HEK293T (cell line): ENCODE data around the gene AMIGO1.

Experiments used
- ELF4 ChIP-seq: fragments of 450-650 bp; IDR thresholded peaks from 2 replicates; pipeline ENCODE4 v1.6.1; 2017; ENCODE audit warnings: antibody characterized with exemption
- FOXK2 ChIP-seq: fragments of 450-650 bp; IDR thresholded peaks from 2 replicates; pipeline ENCODE4 v1.6.1; 2016; ENCODE audit warnings: mild to moderate bottlenecking
- FOXM1 ChIP-seq: fragments of 450-650 bp; IDR thresholded peaks from 2 replicates; pipeline ENCODE4 v1.6.1; 2017; ENCODE audit warnings: mild to moderate bottlenecking, borderline replicate concordance
- HDGF ChIP-seq: fragments of 450-650 bp; IDR thresholded peaks from 2 replicates; pipeline ENCODE4 v1.6.1; 2017; ENCODE audit warnings: antibody characterized with exemption, borderline replicate concordance
- LEF1 ChIP-seq: fragments of 450-650 bp; IDR thresholded peaks from 2 replicates; pipeline ENCODE4 v1.6.1; 2017; ENCODE audit warnings: mild to moderate bottlenecking, borderline replicate concordance
- NFRKB ChIP-seq: fragments of 450-650 bp; IDR thresholded peaks from 2 replicates; pipeline ENCODE4 v1.6.1; 2016; ENCODE audit warnings: mild to moderate bottlenecking, moderate library complexity
- PKNOX1 ChIP-seq: fragments of 450-650 bp; IDR thresholded peaks from 2 replicates; pipeline ENCODE4 v1.6.1; 2016
- SP1 ChIP-seq: fragments of 450-650 bp; IDR thresholded peaks from 2 replicates; pipeline ENCODE4 v1.6.1; 2017
- SUZ12 ChIP-seq: fragments of 450-650 bp; IDR thresholded peaks from 2 replicates; pipeline ENCODE4 v1.6.1; 2016; ENCODE audit warnings: mild to moderate bottlenecking
- ZNF384 ChIP-seq: fragments of 450-650 bp; IDR thresholded peaks from 2 replicates; pipeline ENCODE4 v1.6.1; 2016

GRCh38 chr1:109488696-109489095, 20.8 kb downstream of the AMIGO1 start:
- TF ChIP-seq SUZ12 (no peak), NFRKB (no peak), FOXK2 (no peak), HDGF (no peak), SP1 (no peak), ZNF384 (no peak), PKNOX1 (no peak), LEF1 (no peak), FOXM1 (no peak), ELF4 (no peak)
